Fibroblast of pulmonary artery (primary cell): ENCODE measurements around the gene CDHR1.

Experiments
- DNase-seq: peaks from one replicate; pipeline ENCODE4 v3.0.0-alpha.2; 2010; ENCODE audit warnings: low read depth
- H3K4me3 ChIP-seq: replicated peaks from 2 replicates; pipeline ENCODE4 v1.5.1; 2011; ENCODE audit warnings: low read depth, mild to moderate bottlenecking, control low read depth, low read length, moderate library complexity
- CTCF ChIP-seq: IDR thresholded peaks from 2 replicates; pipeline ENCODE4 v1.5.1; 2011; ENCODE audit warnings: mild to moderate bottlenecking, control low read depth, low read length, inconsistent platforms; ENCODE audit errors: missing control alignments

CDHR1 gene

DNA sequence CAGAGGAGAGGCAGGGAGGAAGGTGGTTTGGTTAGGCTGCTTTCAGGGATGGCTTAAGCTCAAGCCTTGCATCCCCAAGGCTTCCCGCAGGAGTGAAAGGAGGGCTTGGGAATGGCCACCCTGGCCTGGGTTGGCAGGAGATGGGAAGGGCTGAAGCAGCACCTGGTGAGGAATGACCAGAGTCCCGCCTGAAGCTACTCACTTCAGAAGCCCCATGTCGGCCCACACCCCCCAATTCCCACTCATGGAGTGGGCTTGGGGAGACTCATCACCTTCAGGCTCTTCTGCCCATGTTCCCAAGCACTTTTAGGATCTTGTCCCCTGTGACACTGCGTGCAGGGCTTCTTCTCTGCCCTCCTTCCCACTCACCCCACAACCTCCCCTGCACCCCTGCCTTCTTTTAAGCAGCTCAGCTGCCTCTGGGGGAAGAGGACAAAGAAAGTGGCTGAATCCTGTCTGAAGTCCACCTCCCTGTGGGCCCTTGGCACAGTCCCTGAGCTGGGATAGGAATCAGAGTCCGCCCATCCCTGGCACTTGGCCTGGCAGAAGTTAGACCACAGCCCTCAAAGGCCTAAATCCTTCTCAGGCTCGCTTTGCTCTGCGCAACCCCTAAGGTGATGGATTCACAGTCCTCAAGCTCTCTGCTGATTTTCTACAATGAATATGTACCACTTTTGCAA, 67.0 kb downstream of the CDHR1 start:
- no peak for TF ChIP-seq CTCF
- H3K4me3 ChIP-seq = no peak overlapping the region
- DNase-seq = no peak

GRCh38 chr10:84262190-84262956, 68.0 kb downstream of the CDHR1 start:
- no peak for TF ChIP-seq CTCF

DNA sequence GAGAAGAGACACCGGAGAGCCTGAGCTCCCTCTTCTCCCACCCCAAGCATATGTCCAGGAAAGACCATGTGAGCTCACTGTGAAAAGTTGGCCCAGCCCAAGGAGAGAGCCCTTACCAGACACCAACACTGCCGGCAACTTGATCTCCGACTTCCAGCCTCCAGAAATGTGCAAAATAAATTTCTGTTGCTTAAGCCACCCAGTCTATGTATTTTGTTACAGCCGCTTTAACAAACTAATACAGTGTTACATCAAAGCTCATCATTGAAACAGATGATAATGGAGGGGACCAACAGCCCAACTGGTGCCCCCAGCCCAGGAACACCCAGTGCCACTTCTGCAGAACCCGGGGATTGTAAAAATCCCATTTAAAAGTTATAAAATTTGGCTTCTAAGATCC, 69.4 kb downstream of the CDHR1 start:
- no peak for TF ChIP-seq CTCF
- no peak for DNase-seq
- no peak overlapping the region for H3K4me3 ChIP-seq

More at GRCh38 chr10:84262190-84262956, 68.0 kb downstream of the CDHR1 start:
- H3K4me3 ChIP-seq = no peak overlapping the region
- DNase-seq = no peak

DNA sequence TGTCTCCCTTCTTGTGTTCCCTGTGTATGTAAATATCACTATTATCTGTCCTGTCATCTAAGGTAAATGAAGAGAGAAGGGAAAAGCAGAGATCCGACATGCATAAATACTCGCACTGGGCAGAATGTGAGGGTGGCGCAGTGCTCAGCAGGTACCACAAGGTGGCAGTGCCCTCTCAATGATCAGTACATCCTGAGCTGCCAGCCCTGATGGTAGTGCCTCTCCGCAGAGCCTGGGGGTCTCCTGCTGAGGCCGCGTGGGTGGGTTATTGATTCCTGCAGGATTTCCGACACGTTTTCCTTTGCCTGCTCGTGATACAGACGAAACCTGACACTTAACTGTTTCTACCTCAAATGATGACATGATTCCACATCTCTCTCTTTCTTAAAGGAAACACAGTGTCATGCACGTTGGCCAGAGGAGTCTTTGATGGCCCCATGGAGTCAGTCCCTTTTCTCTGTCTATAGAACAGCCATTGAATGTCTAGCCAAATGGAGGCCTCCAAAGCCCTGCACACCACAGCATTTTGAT, 70.3 kb downstream of the CDHR1 start:
- TF ChIP-seq CTCF = peak; percentile 99
- no peak overlapping the region for H3K4me3 ChIP-seq
- DNase-seq = peak; percentile 70

- no peak overlapping the region for H3K4me3 ChIP-seq
- TF ChIP-seq CTCF = no peak
- DNase-seq = no peak
Observed at GRCh38 chr10:84265418-84265817, 71.1 kb downstream of the CDHR1 start.

DNA sequence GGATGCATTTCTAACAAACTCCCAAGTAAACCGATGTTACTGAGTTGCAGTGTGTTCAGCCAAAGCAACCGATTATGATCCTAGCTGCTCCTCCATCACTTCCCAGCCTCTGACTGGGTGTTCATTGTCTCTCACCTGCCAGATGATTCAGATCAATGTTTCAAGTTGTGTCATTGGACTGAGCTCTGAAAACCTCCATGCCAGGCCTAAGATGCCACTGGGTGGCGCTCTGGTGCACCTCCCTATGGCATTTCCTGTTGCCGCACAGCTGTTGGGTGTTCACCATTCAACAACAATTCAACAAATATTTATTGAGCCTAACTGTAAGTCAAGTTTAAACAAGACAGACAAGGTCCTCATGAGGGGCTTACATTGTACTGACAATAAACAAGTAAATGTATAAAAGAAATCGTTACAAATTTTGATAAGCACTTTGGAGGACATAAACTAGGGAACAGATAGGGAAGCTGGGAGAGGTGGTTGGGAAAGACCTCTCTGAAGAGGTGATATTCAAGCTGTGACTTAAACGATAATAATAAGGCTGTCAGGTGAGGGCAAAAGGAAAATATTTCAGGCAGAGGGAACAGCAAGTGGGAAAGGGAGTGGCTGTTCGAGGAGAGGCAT, 73.3 kb downstream of the CDHR1 start:
- TF ChIP-seq CTCF = peak; percentile 76
- peak; percentile 56 for DNase-seq
- no peak overlapping the region for H3K4me3 ChIP-seq
